ENCODE data around the gene CAMTA1.

- TF ChIP-seq RARB (CRISPR knock-in tag; IDR thresholded peaks at IDR 0.05) (no peak), ZFP3 (CRISPR knock-in tag; IDR thresholded peaks at IDR 0.05) (no peak), ZNF8 (CRISPR knock-in tag; IDR thresholded peaks at IDR 0.05) (no peak), TSHZ2 (CRISPR knock-in tag; IDR thresholded peaks at IDR 0.05) (no peak), CREB5 (CRISPR knock-in tag; IDR thresholded peaks at IDR 0.05; ENCODE audit: low read depth) (no peak), SNAI2 (CRISPR knock-in tag; IDR thresholded peaks at IDR 0.05) (no peak), TCF4 (CRISPR knock-in tag; IDR thresholded peaks at IDR 0.05; ENCODE audit: borderline replicate concordance) (no peak), PPARA (CRISPR knock-in tag; IDR thresholded peaks at IDR 0.05; ENCODE audit: borderline replicate concordance) (no peak), ZFP30 (CRISPR knock-in tag; IDR thresholded peaks at IDR 0.05) (no peak), PATZ1 (CRISPR knock-in tag; IDR thresholded peaks at IDR 0.05; ENCODE audit: borderline replicate concordance) (no peak), CSDC2 (CRISPR knock-in tag; IDR thresholded peaks at IDR 0.05) (no peak), ZNF70 (CRISPR knock-in tag; IDR thresholded peaks at IDR 0.05) (no peak)
These were observed 731.1 kb downstream of the CAMTA1 start for GRCh38 chr1:7516341-7516740.
